Endodermal cell (in vitro differentiated cells): ENCODE measurements around the gene TEKT3. TPM values are rescaled to one million over a fixed set of nuclear protein-coding genes. Genes with fewer than 3 reads are reported as not detected.

ENCODE experiments used
- DNase-seq: peaks from one replicate; pipeline ENCODE4 v3.0.0-alpha.2; 2017
- H3K27ac ChIP-seq: 2 replicates; pipeline ENCODE4 v1.5.1; 2013; ENCODE audit warnings: mild to moderate bottlenecking, low read depth, low read length, moderate library complexity
- H3K27me3 ChIP-seq: 2 replicates; pipeline ENCODE4 v1.6.1; 2013; ENCODE audit warnings: mild to moderate bottlenecking, low read length, moderate library complexity; ENCODE audit not compliant: insufficient read depth, control insufficient read depth, poor library complexity, severe bottlenecking
- H3K36me3 ChIP-seq: 2 replicates; pipeline ENCODE4 v1.7.0; 2013; ENCODE audit warnings: mild to moderate bottlenecking, low read length, moderate library complexity; ENCODE audit not compliant: control insufficient read depth, insufficient read depth
- H3K4me1 ChIP-seq: one replicate; pipeline ENCODE4 v1.7.0; 2013; ENCODE audit warnings: low read length; ENCODE audit not compliant: control insufficient read depth, insufficient read depth
- H3K4me3 ChIP-seq: 2 replicates; pipeline ENCODE4 v1.5.1; 2013; ENCODE audit warnings: mild to moderate bottlenecking, low read length, moderate library complexity
- H3K9ac ChIP-seq: 2 replicates; pipeline ENCODE4 v1.6.1; 2013; ENCODE audit warnings: mild to moderate bottlenecking, low read length, moderate library complexity; ENCODE audit not compliant: poor library complexity, severe bottlenecking; ENCODE audit errors: extremely low read depth
- H3K9me3 ChIP-seq: 2 replicates; pipeline ENCODE4 v1.6.1; 2013; ENCODE audit warnings: mild to moderate bottlenecking, low read length, moderate library complexity; ENCODE audit not compliant: control insufficient read depth
- H3K27ac Mint-ChIP-seq: 2 replicates; pipeline ENCODE4 v1.8.0; 2020; ENCODE audit warnings: mixed read lengths
- H3K27me3 Mint-ChIP-seq: 2 replicates; pipeline ENCODE4 v1.8.0; 2021; ENCODE audit warnings: mild to moderate bottlenecking, mixed read lengths; ENCODE audit not compliant: insufficient read depth
- H3K36me3 Mint-ChIP-seq: 2 replicates; pipeline ENCODE4 v1.8.0; 2020; ENCODE audit warnings: low read depth, mixed read lengths
- H3K4me1 Mint-ChIP-seq: 2 replicates; pipeline ENCODE4 v1.8.0; 2020; ENCODE audit warnings: mixed read lengths
- H3K4me3 Mint-ChIP-seq: 2 replicates; pipeline ENCODE4 v1.8.0; 2020; ENCODE audit warnings: mild to moderate bottlenecking, moderate library complexity, mixed read lengths
- H3K9me3 Mint-ChIP-seq: 2 replicates; pipeline ENCODE4 v1.8.0; 2020; ENCODE audit warnings: mild to moderate bottlenecking, mixed read lengths
- CTCF ChIP-seq: fragments of 200-600 bp; sonication (generic); conservative IDR thresholded peaks from 2 replicates; pipeline ENCODE4 v1.5.0; 2021; ENCODE audit warnings: antibody characterized with exemption, mild to moderate bottlenecking
- WGBS, 2 experiments: methylation state at CpG; one replicate each; pipeline versions ENCODE4 v1.1.5 to v1.1.7; 2013; ENCODE audit warnings: missing lambda C conversion rate in 2 of 2, mixed read lengths in 1 of 2; ENCODE audit not compliant: insufficient coverage in 1 of 2, insufficient read length in 1 of 2; 5-methylcytosine and 5-hydroxymethylcytosine counted together
- total RNA-seq, 2 donors: library from RNA; stranded (reverse); fragmentation: NEBNext Ultra II Directional in 1 of 2; extraction: Animal tissue kit (Norgen Biotek cat#: 25700) in 1 of 2; gene quantifications; 2 replicates in 1 of 2; 3 replicates in 1 of 2; pipeline ENCODE4 v1.2.1, GENCODE V29; 2021

TEKT3 gene
- total RNA-seq, 2 donors from 2014 or later = 1.1 to 1.6 TPM

- no peak overlapping the region for H3K9ac ChIP-seq
- no peaks in the 10 kb centered on the region for H3K36me3 Mint-ChIP-seq
- peaks cover 12% of the 10 kb centered on the region for H3K9me3 ChIP-seq
- H3K9me3 Mint-ChIP-seq = peaks cover 16% of the 10 kb centered on the region
- no peaks in the 10 kb centered on the region for H3K36me3 ChIP-seq
- H3K27me3 Mint-ChIP-seq = peaks cover 59% of the 10 kb centered on the region
- no peak overlapping the region for H3K4me3 ChIP-seq
- DNase-seq = no peak
- peaks cover 43% of the 10 kb centered on the region for H3K27me3 ChIP-seq
- no peaks in the 10 kb centered on the region for H3K4me1 ChIP-seq
- TF ChIP-seq CTCF = no peak
- H3K4me3 Mint-ChIP-seq = no peak overlapping the region
- H3K27ac Mint-ChIP-seq = no peak overlapping the region
- no peak overlapping the region for H3K27ac ChIP-seq
- H3K4me1 Mint-ChIP-seq = peaks cover 19% of the 10 kb centered on the region
- 95 to 96% methylated on average over 9 of the region's 9 CpGs for WGBS, 2 experiments
These were observed 70.6 kb downstream of the TEKT3 start for GRCh38 chr17:15270628-15271381.

GRCh38 chr17:15269780-15270089 is 71.7 kb downstream of the TEKT3 start:
- no peaks in the 10 kb centered on the region for H3K36me3 Mint-ChIP-seq
- H3K36me3 ChIP-seq = no peaks in the 10 kb centered on the region
- H3K9me3 Mint-ChIP-seq = peaks cover 13% of the 10 kb centered on the region
- H3K9me3 ChIP-seq = peaks cover 11% of the 10 kb centered on the region
- H3K27me3 ChIP-seq = peaks cover 54% of the 10 kb centered on the region
- TF ChIP-seq CTCF = no peak
- WGBS, 2 experiments = 52 to 75% methylated on average over 5 of the region's 5 CpGs
- peaks cover 69% of the 10 kb centered on the region for H3K27me3 Mint-ChIP-seq
- H3K27ac ChIP-seq = no peak overlapping the region
- no peaks in the 10 kb centered on the region for H3K4me1 ChIP-seq
- H3K27ac Mint-ChIP-seq = no peak overlapping the region
- DNase-seq = no peak
- H3K4me1 Mint-ChIP-seq = peaks cover 19% of the 10 kb centered on the region
- H3K4me3 Mint-ChIP-seq = no peak overlapping the region
- no peak overlapping the region for H3K4me3 ChIP-seq
- no peak overlapping the region for H3K9ac ChIP-seq

- Mint-ChIP-seq H3K4me3 (no peak overlapping the region), H3K27ac (no peak overlapping the region), H3K9me3 (peaks cover 8% of the 10 kb centered on the region), H3K36me3 (no peaks in the 10 kb centered on the region), H3K27me3 (peaks cover 74% of the 10 kb centered on the region), H3K4me1 (peaks cover 19% of the 10 kb centered on the region)
- Histone ChIP-seq H3K27ac (no peak overlapping the region), H3K4me3 (no peak overlapping the region), H3K9ac (no peak overlapping the region), H3K36me3 (no peaks in the 10 kb centered on the region), H3K4me1 (no peaks in the 10 kb centered on the region), H3K9me3 (peaks cover 6% of the 10 kb centered on the region), H3K27me3 (peaks cover 59% of the 10 kb centered on the region)
- no peak for TF ChIP-seq CTCF
- 85 to 98% methylated on average over 7 of the region's 7 CpGs for WGBS, 2 experiments
- DNase-seq = no peak
These were observed 72.2 kb downstream of the TEKT3 start for GRCh38 chr17:15269087-15269779.
